ENCODE results near the gene BIN1. TPM values are rescaled to one million over a fixed set of nuclear protein-coding genes. Genes with fewer than 3 reads are reported as not detected.

Gene BIN1
- polyA plus RNA-seq, 1 donor (not counting 4 experiments of a cell fraction or from before 2014, with no cell fraction given) = 5.4 TPM

GRCh38 chr2:127065940-127066318 lies 41.0 kb downstream of the BIN1 start:
- TF ChIP-seq CTCF (optimal IDR thresholded peaks at IDR 0.05 in 1 of 3, IDR thresholded peaks at IDR 0.05 in 1 of 3, conservative IDR thresholded peaks at IDR 0.05 in 1 of 3; ENCODE audit: extremely low read depth in 1 of 3, insufficient read depth in 2 of 3, low read length in 3 of 3) (no peak), EZH2 (IDR thresholded peaks at IDR 0.05; ENCODE audit: low read length) (no peak)
- H3K9ac ChIP-seq (ENCODE audit: control insufficient read depth, extremely low read depth, insufficient read depth, low read length) = no peak overlapping the region
- no peaks in the 10 kb centered on the region for H4K20me1 ChIP-seq (ENCODE audit: control insufficient read depth, extremely low read depth, insufficient read depth, low read length)
- no peaks in the 10 kb centered on the region for H3K27me3 ChIP-seq (ENCODE audit: control insufficient read depth, extremely low read depth, insufficient read depth, low read length)
- no peaks in the 10 kb centered on the region for H3K9me1 ChIP-seq (ENCODE audit: control insufficient read depth, extremely low read depth, insufficient read depth, low read length)
- H3K36me3 ChIP-seq (ENCODE audit: control insufficient read depth in 2 of 2, extremely low read depth in 1 of 2, insufficient read depth in 2 of 2, low read length in 2 of 2) = no peaks in the 10 kb centered on the region
- FAIRE-seq (no peak), DNase-seq (ENCODE audit: low read depth, low spot score) (no peak)
- H3K27ac ChIP-seq (ENCODE audit: control insufficient read depth, insufficient read depth, low read length) = no peak overlapping the region
- dilution Hi-C loops (cut with MboI; ENCODE audit: extremely low pct_ligation_motif_present, low sequenced_read_pairs) = no loop called here
- peaks cover 20% of the 10 kb centered on the region for H3K4me1 ChIP-seq (ENCODE audit: control insufficient read depth, extremely low read depth, insufficient read depth, low read length)
- H3K4me2 ChIP-seq (ENCODE audit: control insufficient read depth, extremely low read depth, insufficient read depth, low read depth, low read length) = no peak overlapping the region
- H3K79me2 ChIP-seq (ENCODE audit: control insufficient read depth, insufficient read depth, low read length) = no peaks in the 10 kb centered on the region
- no peaks in the 10 kb centered on the region for H3K9me3 ChIP-seq (ENCODE audit: control insufficient read depth, low read depth, low read length)
- H2AFZ ChIP-seq (ENCODE audit: control insufficient read depth, low read length) = no peak overlapping the region
- no peak overlapping the region for H3K4me3 ChIP-seq (ENCODE audit: control insufficient read depth in 2 of 3, extremely low read depth in 1 of 3, insufficient read depth in 2 of 3, low read depth in 1 of 3, low read length in 3 of 3)

DNA sequence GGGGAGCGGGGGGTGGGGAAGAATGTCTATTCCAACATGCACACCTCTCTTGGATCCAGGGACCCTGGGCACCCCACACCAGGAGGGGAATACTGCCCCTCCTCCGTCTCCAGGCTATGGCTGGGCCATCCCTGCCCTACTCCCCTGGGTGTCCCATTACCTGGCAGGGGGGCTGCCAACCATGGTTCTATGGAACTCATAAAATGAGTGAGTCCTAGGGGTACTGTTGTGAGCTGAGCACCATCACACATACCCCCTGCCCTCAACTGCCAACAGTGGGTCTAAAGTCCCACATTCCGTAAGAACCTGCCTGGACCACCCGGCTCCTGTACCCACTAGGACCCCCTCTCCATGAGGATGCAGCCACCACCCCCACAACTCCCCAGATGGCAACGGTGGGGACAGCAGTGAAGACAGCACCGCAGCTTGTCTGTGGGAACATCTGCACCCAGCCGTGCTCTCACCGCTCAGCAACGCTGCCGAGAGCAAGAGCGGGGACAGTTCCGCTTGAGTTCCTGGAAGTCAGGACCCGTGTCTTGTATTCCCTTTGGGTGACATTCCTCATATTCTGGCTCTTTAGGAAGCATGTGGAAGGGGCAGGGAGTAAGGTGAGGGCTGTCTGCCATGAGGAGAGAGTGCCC lies 41.5 kb downstream of the BIN1 start:
- Histone ChIP-seq H3K9ac (ENCODE audit: control insufficient read depth, extremely low read depth, insufficient read depth, low read length) (peak overlapping the region; percentile 77), H2AFZ (ENCODE audit: control insufficient read depth, low read length) (no peak overlapping the region)
- FAIRE-seq = no peak

More for the DNA sequence above, 41.5 kb downstream of the BIN1 start:
- dilution Hi-C loops (cut with MboI; ENCODE audit: extremely low pct_ligation_motif_present, low sequenced_read_pairs) = no loop called here
- H3K27ac ChIP-seq (ENCODE audit: control insufficient read depth, insufficient read depth, low read length) = peak overlapping the region; percentile 85
- peaks cover 20% of the 10 kb centered on the region for H3K4me1 ChIP-seq (ENCODE audit: control insufficient read depth, extremely low read depth, insufficient read depth, low read length)
- no peaks in the 10 kb centered on the region for H3K27me3 ChIP-seq (ENCODE audit: control insufficient read depth, extremely low read depth, insufficient read depth, low read length)
- peak overlapping the region; percentile 64 for H3K4me2 ChIP-seq (ENCODE audit: control insufficient read depth, extremely low read depth, insufficient read depth, low read depth, low read length)
- no peak for TF ChIP-seq CTCF (optimal IDR thresholded peaks at IDR 0.05 in 1 of 3, IDR thresholded peaks at IDR 0.05 in 1 of 3, conservative IDR thresholded peaks at IDR 0.05 in 1 of 3; ENCODE audit: extremely low read depth in 1 of 3, insufficient read depth in 2 of 3, low read length in 3 of 3)
- TF ChIP-seq EZH2 (IDR thresholded peaks at IDR 0.05; ENCODE audit: low read length) = no peak
- no peaks in the 10 kb centered on the region for H3K36me3 ChIP-seq (ENCODE audit: control insufficient read depth in 2 of 2, extremely low read depth in 1 of 2, insufficient read depth in 2 of 2, low read length in 2 of 2)
- H3K9me1 ChIP-seq (ENCODE audit: control insufficient read depth, extremely low read depth, insufficient read depth, low read length) = no peaks in the 10 kb centered on the region
- no peaks in the 10 kb centered on the region for H3K79me2 ChIP-seq (ENCODE audit: control insufficient read depth, insufficient read depth, low read length)
- no peak for DNase-seq (ENCODE audit: low read depth, low spot score)
- H3K9me3 ChIP-seq (ENCODE audit: control insufficient read depth, low read depth, low read length) = no peaks in the 10 kb centered on the region
- no peaks in the 10 kb centered on the region for H4K20me1 ChIP-seq (ENCODE audit: control insufficient read depth, extremely low read depth, insufficient read depth, low read length)
- H3K4me3 ChIP-seq (ENCODE audit: control insufficient read depth in 2 of 3, extremely low read depth in 1 of 3, insufficient read depth in 2 of 3, low read depth in 1 of 3, low read length in 3 of 3) = no peak overlapping the region
